Activated T-cell treated with anti-CD3 and anti-CD28 coated beads, Interleukin-2, amount 50 U/mL, for 24 hours (primary cell): ENCODE measurements around the gene CDCA4.

Experiments
- DNase-seq: peaks from one replicate; pipeline ENCODE4 v3.0.0-alpha.2; 2020
- H3K27ac Mint-ChIP-seq: 2 replicates; pipeline ENCODE4 v1.8.0; 2020; ENCODE audit warnings: mild to moderate bottlenecking, mixed read lengths
- H3K27me3 Mint-ChIP-seq: 2 replicates; pipeline ENCODE4 v1.8.0; 2020; ENCODE audit warnings: mixed read lengths
- H3K36me3 Mint-ChIP-seq: 2 replicates; pipeline ENCODE4 v1.8.0; 2020; ENCODE audit warnings: low read depth, mixed read lengths
- H3K4me1 Mint-ChIP-seq: 2 replicates; pipeline ENCODE4 v1.8.0; 2020; ENCODE audit warnings: low read depth, mixed read lengths
- H3K4me3 Mint-ChIP-seq: 2 replicates; pipeline ENCODE4 v1.8.0; 2020; ENCODE audit warnings: mild to moderate bottlenecking, moderate library complexity, mixed read lengths
- H3K9me3 Mint-ChIP-seq: 2 replicates; pipeline ENCODE4 v1.8.0; 2020; ENCODE audit warnings: mixed read lengths

Gene CDCA4

GRCh38 chr14:104975481-104976197 lies 45.2 kb downstream of the CDCA4 start:
- Mint-ChIP-seq H3K27ac (no peak overlapping the region), H3K4me1 (peaks cover 13% of the 10 kb centered on the region), H3K36me3 (no peaks in the 10 kb centered on the region), H3K27me3 (peaks cover 34% of the 10 kb centered on the region), H3K4me3 (no peak overlapping the region), H3K9me3 (no peaks in the 10 kb centered on the region)
- DNase-seq: no peak

GRCh38 chr14:104974665-104975390 lies 46.1 kb downstream of the CDCA4 start:
- Mint-ChIP-seq H3K27me3 (peaks cover 34% of the 10 kb centered on the region), H3K27ac (no peak overlapping the region), H3K4me1 (peaks cover 13% of the 10 kb centered on the region), H3K36me3 (no peaks in the 10 kb centered on the region), H3K9me3 (no peaks in the 10 kb centered on the region), H3K4me3 (no peak overlapping the region)
- DNase-seq: no peak

GRCh38 chr14:104974146-104974541 lies 46.7 kb downstream of the CDCA4 start:
- no peaks in the 10 kb centered on the region for H3K36me3 Mint-ChIP-seq
- H3K4me3 Mint-ChIP-seq: no peak overlapping the region
- H3K27me3 Mint-ChIP-seq: peaks cover 32% of the 10 kb centered on the region
- H3K4me1 Mint-ChIP-seq: peaks cover 13% of the 10 kb centered on the region
- H3K27ac Mint-ChIP-seq: no peak overlapping the region
- no peak for DNase-seq
- no peaks in the 10 kb centered on the region for H3K9me3 Mint-ChIP-seq

GRCh38 chr14:104973385-104974145 lies 47.3 kb downstream of the CDCA4 start:
- H3K36me3 Mint-ChIP-seq: no peaks in the 10 kb centered on the region
- H3K27ac Mint-ChIP-seq: no peak overlapping the region
- H3K9me3 Mint-ChIP-seq: no peaks in the 10 kb centered on the region
- DNase-seq: no peak
- H3K4me1 Mint-ChIP-seq: peaks cover 12% of the 10 kb centered on the region
- H3K27me3 Mint-ChIP-seq: peaks cover 32% of the 10 kb centered on the region
- no peak overlapping the region for H3K4me3 Mint-ChIP-seq

GRCh38 chr14:104973135-104973384 lies 47.8 kb downstream of the CDCA4 start:
- Mint-ChIP-seq H3K36me3 (no peaks in the 10 kb centered on the region), H3K4me3 (no peak overlapping the region), H3K27me3 (peaks cover 36% of the 10 kb centered on the region), H3K27ac (no peak overlapping the region), H3K4me1 (peaks cover 11% of the 10 kb centered on the region), H3K9me3 (no peaks in the 10 kb centered on the region)
- DNase-seq: no peak

- Mint-ChIP-seq H3K36me3 (no peaks in the 10 kb centered on the region), H3K27me3 (peaks cover 38% of the 10 kb centered on the region), H3K4me1 (peaks cover 8% of the 10 kb centered on the region), H3K4me3 (no peak overlapping the region), H3K27ac (no peak overlapping the region), H3K9me3 (no peaks in the 10 kb centered on the region)
- no peak for DNase-seq
Observed at GRCh38 chr14:104972301-104973134, 48.4 kb downstream of the CDCA4 start.

GRCh38 chr14:104971447-104972240 lies 49.2 kb downstream of the CDCA4 start:
- no peaks in the 10 kb centered on the region for H3K9me3 Mint-ChIP-seq
- no peaks in the 10 kb centered on the region for H3K36me3 Mint-ChIP-seq
- H3K4me3 Mint-ChIP-seq: no peak overlapping the region
- peaks cover 34% of the 10 kb centered on the region for H3K27me3 Mint-ChIP-seq
- no peak overlapping the region for H3K27ac Mint-ChIP-seq
- peaks cover 6% of the 10 kb centered on the region for H3K4me1 Mint-ChIP-seq
- no peak for DNase-seq

- H3K4me1 Mint-ChIP-seq: no peaks in the 10 kb centered on the region
- peaks cover 31% of the 10 kb centered on the region for H3K27me3 Mint-ChIP-seq
Observed at GRCh38 chr14:104970231-104971068, 50.4 kb downstream of the CDCA4 start.

GRCh38 chr14:104969741-104970230 lies 51.1 kb downstream of the CDCA4 start:
- H3K36me3 Mint-ChIP-seq: no peaks in the 10 kb centered on the region
- no peaks in the 10 kb centered on the region for H3K9me3 Mint-ChIP-seq
- no peak overlapping the region for H3K27ac Mint-ChIP-seq
- H3K4me1 Mint-ChIP-seq: no peaks in the 10 kb centered on the region
- no peak for DNase-seq
- no peak overlapping the region for H3K4me3 Mint-ChIP-seq
- peaks cover 31% of the 10 kb centered on the region for H3K27me3 Mint-ChIP-seq

More at GRCh38 chr14:104970231-104971068, 50.4 kb downstream of the CDCA4 start:
- DNase-seq: no peak
- no peaks in the 10 kb centered on the region for H3K9me3 Mint-ChIP-seq
- H3K27ac Mint-ChIP-seq: no peak overlapping the region
- H3K4me3 Mint-ChIP-seq: no peak overlapping the region
- H3K36me3 Mint-ChIP-seq: no peaks in the 10 kb centered on the region

GRCh38 chr14:104968541-104969401 lies 52.1 kb downstream of the CDCA4 start:
- Mint-ChIP-seq H3K27me3 (peaks cover 31% of the 10 kb centered on the region), H3K4me3 (no peak overlapping the region), H3K27ac (no peak overlapping the region), H3K36me3 (no peaks in the 10 kb centered on the region), H3K4me1 (no peaks in the 10 kb centered on the region), H3K9me3 (no peaks in the 10 kb centered on the region)
- no peak for DNase-seq

- Mint-ChIP-seq H3K27me3 (peaks cover 31% of the 10 kb centered on the region), H3K9me3 (no peaks in the 10 kb centered on the region), H3K4me1 (no peaks in the 10 kb centered on the region), H3K36me3 (no peaks in the 10 kb centered on the region), H3K27ac (no peak overlapping the region), H3K4me3 (no peak overlapping the region)
- DNase-seq: no peak
Observed at GRCh38 chr14:104968153-104968527, 52.7 kb downstream of the CDCA4 start.

- no peak for DNase-seq
- Mint-ChIP-seq H3K27me3 (peaks cover 31% of the 10 kb centered on the region), H3K36me3 (no peaks in the 10 kb centered on the region)
Observed at GRCh38 chr14:104967386-104968152, 53.3 kb downstream of the CDCA4 start.

More at GRCh38 chr14:104967386-104968152, 53.3 kb downstream of the CDCA4 start:
- Mint-ChIP-seq H3K27ac (no peak overlapping the region), H3K4me3 (no peak overlapping the region), H3K9me3 (no peaks in the 10 kb centered on the region), H3K4me1 (no peaks in the 10 kb centered on the region)
